HG03060 (cell line): ENCODE data around the gene IPO5.
A peak's percentile ranks its signal among the peaks of the same experiment; 100 is the strongest.
"Not testable (repeated sequence)": the region's sequence is repeated elsewhere in the genome, so short reads cannot be mapped to it uniquely, and the experiment has no call there.

Experiments
- ATAC-seq: cut with Tn5 transposase; IDR thresholded peaks from one replicate; pipeline ENCODE4 v1.9.1; 2021; ENCODE audit warnings: low read depth, moderate number of reproducible peaks; ENCODE audit not compliant: unreplicated experiment

Gene IPO5

GRCh38 chr13:97946951-97947588 is 6.4 kb upstream of the IPO5 start:
- ATAC-seq, result no peak

- ATAC-seq, result no peak
Measured at GRCh38 chr13:97948041-97948440, 5.4 kb upstream of the IPO5 start.

DNA sequence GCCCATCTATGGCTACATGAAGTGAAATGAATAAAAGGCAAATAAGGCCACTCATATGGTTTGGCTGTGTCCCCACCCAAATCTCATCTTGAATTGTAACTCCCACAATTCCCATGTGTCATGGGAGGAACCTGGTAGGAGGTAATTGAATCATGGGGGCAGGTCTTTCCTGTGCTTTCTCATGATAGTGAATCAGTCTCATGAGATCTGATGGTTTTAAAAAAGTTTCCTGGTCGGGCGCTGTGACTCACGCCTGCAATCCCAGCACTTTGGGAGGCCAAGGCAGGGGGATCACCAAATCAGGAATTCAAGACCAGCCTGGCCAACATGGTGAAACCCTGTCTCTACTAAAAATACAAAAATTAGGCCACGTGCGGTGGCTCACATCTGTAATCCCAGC is 4.2 kb upstream of the IPO5 start:
- not testable (repeated sequence) for ATAC-seq

DNA sequence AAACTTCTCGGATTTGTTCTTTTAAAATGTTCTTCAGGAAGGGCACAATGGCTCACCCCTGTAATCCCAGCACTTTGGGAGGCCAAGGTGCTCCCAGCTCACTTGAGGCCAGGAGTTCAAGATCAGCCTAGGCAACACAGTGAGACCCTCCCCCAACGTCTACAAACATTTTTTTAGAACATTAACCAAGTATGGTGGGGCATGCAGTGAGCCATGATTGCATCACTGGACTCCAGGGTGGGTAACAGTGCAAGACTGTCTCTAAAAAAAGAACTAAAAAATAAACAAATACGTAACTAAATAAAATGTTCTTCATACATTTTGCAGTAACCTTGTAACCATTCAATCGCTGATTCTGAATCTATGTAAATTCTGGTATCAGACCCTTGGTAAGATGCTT is 2.1 kb upstream of the IPO5 start:
- ATAC-seq, result no peak

- ATAC-seq, result peak; percentile 60
Measured at GRCh38 chr13:97952831-97953230, 644 bp upstream of the IPO5 start.

DNA sequence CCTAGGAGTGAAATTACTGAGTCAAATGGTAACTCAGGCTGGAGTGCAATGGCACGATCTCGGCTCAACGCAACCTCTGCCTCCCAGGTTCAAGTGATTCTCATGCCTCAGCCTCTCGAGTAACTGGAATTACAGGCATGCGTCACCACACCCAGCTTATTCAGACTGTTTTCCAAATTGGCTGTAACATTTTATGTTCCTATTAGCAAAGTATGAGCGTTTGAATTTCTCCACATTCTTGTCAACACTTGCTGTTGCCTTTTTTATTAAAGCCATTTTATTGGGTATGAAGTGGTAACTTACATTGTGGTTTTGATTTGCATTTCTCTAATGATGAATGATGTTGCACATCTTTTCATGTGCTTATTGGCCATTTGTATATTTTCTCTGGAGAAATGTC is 7.9 kb downstream of the IPO5 start:
- no peak for ATAC-seq

GRCh38 chr13:97962887-97963286 is 9.4 kb downstream of the IPO5 start:
- no peak for ATAC-seq

DNA sequence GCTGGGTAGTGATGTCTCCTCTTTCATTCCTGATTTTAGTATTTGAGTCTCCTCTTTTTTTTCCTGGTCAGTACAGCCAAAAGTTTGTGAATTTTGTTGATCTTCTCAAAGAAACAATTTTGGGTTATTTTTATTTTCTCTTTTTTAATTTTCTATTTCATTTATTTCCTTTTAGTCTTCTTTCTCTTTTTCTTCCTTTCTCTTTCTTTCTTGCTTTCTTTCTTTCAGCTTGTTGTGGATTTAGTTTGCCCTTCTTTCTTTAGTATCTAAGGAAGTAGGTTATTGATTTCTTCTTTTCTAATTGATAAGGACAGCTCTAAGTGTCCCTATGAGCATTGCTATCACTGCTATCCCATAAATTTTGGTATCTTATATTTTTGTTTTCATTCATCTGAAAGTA is 13.8 kb downstream of the IPO5 start:
- ATAC-seq, result no peak

DNA sequence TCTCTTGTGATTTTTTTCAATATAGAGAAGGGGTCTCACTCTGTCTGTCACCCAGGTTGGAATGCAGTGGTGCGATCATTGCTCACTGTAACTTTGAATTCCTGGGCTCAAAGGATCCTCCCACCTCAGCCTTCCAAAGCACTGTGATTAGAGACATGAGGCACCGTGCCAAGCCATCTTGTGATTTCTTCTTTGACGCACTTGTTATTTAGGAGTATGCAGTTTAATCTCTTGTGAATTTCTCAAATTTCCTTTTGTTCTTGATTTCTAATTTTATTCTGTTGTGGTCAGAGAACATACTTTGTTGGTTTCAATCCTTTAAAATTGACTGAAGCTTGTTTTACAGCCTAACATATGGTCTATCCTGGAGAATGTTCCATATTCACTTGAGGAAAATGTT is 14.5 kb downstream of the IPO5 start:
- ATAC-seq, result no peak

DNA sequence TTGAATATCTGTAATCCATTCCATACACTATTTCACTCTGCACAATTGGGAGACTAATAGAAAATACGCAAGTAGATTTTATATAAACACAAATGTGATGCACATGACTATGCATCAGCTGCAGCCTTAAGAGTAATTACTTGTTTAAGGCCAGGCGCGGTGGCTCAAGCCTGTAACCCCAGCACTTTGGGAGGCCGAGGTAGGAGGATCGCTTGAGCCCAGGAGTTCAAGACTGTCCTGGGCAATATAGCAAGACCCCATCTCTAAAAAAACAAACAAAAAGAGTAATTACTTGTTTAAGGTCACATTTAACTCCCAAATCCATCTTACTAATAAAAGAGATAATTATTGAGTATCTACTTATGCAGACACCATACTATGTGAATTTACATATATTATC is 18.0 kb downstream of the IPO5 start:
- ATAC-seq, result no peak

GRCh38 chr13:97974773-97975172 is 21.3 kb downstream of the IPO5 start:
- no peak for ATAC-seq

GRCh38 chr13:97975280-97975847 is 21.9 kb downstream of the IPO5 start:
- peak; percentile 4 for ATAC-seq

GRCh38 chr13:97975848-97976609 is 22.6 kb downstream of the IPO5 start:
- ATAC-seq, result peak; percentile 47

DNA sequence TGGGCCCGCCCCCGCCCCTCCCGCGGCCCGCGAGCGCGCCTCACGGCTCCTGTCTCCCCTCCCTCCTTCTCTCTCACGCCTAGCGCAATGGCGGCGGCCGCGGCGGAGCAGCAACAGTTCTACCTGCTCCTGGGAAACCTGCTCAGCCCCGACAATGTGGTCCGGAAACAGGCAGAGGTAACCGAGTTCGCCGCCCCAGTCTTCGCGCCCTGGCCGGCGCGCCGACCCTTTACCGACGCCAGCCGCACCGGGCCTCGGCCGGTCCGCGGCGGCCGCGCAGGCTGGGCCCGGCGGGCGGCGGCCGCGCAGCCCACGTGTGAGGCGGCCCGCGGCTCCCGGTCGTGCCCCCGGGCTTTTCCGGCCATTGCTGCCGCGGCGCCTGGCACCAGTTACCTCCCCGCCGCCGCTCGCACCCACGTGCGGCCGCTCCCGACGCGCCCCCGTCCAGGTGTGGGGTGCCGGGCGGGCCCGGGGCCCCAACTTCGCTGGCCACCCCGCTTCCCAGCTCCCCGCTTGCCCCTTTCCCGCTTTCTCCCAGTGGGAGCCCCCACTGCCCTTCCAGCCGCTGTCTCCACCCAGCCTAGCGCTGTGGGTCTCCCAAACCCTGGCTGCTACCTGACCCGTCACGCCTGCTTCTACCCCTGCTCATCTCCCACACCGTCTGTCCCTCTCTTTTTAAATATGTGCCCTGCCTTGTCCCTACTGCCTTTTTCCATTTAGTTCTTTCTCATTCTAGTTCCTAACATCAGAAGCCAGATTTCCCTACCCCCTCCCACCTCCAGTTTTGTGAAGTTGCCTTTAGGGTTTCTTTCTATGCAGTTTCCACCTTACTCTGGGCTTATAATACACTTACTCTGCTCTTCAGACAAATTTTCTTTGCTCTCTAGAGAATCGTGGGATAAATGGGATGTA is 23.4 kb downstream of the IPO5 start:
- ATAC-seq, result peak; percentile 24

- ATAC-seq, result no peak
Measured at GRCh38 chr13:97977982-97978381, 24.5 kb downstream of the IPO5 start.

- ATAC-seq, result no peak
Measured at GRCh38 chr13:97978651-97979050, 25.2 kb downstream of the IPO5 start.

GRCh38 chr13:97979051-97979450 is 25.6 kb downstream of the IPO5 start:
- ATAC-seq, result no peak

DNA sequence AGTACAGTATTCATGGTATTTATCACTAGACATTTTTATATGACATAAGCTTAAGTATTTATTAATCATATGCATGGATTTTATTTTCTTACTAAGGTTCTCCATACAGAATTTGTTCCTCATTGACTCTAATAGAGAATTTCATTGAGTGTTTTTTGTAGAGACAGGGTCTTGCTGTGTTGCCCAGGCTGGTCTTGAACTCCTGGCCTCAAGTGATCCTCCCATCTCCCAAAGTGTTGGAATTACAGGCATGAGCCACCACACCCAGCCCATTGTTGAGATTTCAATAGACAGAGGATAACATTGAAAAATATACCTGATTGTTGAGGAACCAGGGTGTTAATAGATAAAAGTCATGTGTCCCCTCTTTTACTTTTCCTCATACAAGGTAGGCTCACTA is 26.1 kb downstream of the IPO5 start:
- ATAC-seq, result no peak

DNA sequence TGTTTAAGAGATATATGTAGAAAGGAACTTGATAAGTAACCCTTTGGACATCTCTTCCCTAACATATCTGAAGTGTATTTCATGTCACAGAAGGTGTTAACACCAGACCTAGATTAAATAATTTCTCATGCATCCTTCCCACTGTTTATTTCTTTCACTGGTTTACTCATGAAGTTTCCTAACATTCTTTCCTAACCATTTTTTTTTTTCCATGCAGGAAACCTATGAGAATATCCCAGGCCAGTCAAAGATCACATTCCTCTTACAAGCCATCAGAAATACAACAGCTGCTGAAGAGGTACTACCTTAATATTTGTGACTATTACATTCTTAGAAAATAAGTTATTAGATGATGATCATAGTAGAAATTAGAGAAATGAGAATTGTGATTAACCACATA is 28.8 kb downstream of the IPO5 start:
- ATAC-seq, result no peak

DNA sequence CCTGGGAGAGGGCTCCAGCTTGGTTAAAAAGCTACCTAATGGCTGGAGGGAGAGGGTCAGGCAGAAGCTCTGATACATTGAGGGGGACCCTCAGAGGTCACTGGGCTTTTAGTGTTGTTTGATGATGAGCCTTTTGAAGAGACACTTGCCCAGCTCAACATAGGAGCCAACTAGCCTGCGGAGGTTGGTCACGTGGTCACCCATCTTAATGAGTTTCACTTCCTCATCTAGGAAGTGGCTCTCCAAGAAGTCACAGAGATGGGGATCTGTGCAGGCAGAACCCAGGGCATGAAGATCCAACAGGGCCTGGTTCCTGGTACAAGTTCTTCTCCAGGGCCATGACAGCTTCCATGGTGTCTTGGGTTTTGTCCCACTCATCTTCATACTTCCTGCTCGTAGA is 33.4 kb downstream of the IPO5 start:
- no peak for ATAC-seq

DNA sequence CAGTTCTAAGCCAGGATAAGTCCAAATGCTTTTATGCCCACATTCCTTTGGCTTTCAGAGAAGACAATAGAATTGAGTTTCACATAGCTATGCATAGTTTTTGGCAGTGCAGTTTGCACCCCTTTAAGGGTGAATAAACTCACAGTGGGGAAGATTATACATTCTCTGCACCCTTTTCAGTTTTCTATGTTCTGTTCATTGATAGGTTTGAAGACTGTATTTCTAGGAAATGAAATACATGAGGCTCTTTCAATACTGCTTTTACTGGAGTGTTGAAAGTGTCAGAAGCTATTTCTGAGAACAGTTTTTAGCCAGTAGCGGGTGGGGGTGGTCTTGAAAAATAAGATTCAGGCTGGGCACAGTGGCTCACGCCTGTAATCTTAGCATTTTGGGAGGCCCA is 46.2 kb downstream of the IPO5 start:
- no peak for ATAC-seq
